Immature natural killer cell (primary cell): ENCODE measurements around the gene ENKD1. TPM values are rescaled to one million over a fixed set of nuclear protein-coding genes. Genes with fewer than 3 reads are reported as not detected.
A peak's percentile ranks its signal among the peaks of the same experiment; 100 is the strongest.

Experiments used
- DNase-seq, 3 donors: peaks; one replicate each; pipeline ENCODE4 v3.0.0; 2022; ENCODE audit warnings: mixed read lengths in 1 of 3
- H3K27ac Mint-ChIP-seq, 6 donors: one replicate each; pipeline ENCODE4 v1.8.0; 2020; ENCODE audit warnings: mixed read lengths in 6 of 6, mild to moderate bottlenecking in 5 of 6, inconsistent platforms in 4 of 6, moderate library complexity in 3 of 6
- H3K27me3 Mint-ChIP-seq, 3 donors: one replicate each; pipeline ENCODE4 v1.8.0; 2020 to 2021; ENCODE audit warnings: low read depth in 3 of 3, mild to moderate bottlenecking in 3 of 3, mixed read lengths in 3 of 3, moderate library complexity in 3 of 3, inconsistent platforms in 1 of 3
- H3K36me3 Mint-ChIP-seq, 3 donors: one replicate each; pipeline ENCODE4 v1.8.0; 2020; ENCODE audit warnings: mixed read lengths in 3 of 3, inconsistent platforms in 2 of 3, mild to moderate bottlenecking in 2 of 3
- H3K4me1 Mint-ChIP-seq, 2 donors: one replicate each; pipeline ENCODE4 v1.8.0; 2020; ENCODE audit warnings: inconsistent platforms in 2 of 2, mild to moderate bottlenecking in 2 of 2, mixed read lengths in 2 of 2, moderate library complexity in 1 of 2
- H3K4me3 Mint-ChIP-seq, 5 donors: one replicate each; pipeline ENCODE4 v1.8.0; 2020; ENCODE audit warnings: mild to moderate bottlenecking in 5 of 5, mixed read lengths in 5 of 5, inconsistent platforms in 3 of 5, moderate library complexity in 3 of 5
- H3K9me3 Mint-ChIP-seq, 6 donors: one replicate each; pipeline ENCODE4 v1.8.0; 2020; ENCODE audit warnings: mild to moderate bottlenecking in 6 of 6, mixed read lengths in 6 of 6, inconsistent platforms in 4 of 6, moderate library complexity in 3 of 6
- polyA plus RNA-seq, 3 donors: library from polyadenylated mRNA; unstranded; fragments of 300-500 nt; fragmentation: Illumina TruSeq; gene quantifications; one replicate each; pipeline ENCODE4 v1.2.3, GENCODE V29; 2021

ENKD1 gene
- polyA plus RNA-seq, 3 donors from 2014 or later, result 0.43 to 1.9 (median 0.48) TPM

GRCh38 chr16:67674851-67675578, 8.5 kb upstream of the ENKD1 start:
- no peaks in the 10 kb centered on the region for H3K9me3 Mint-ChIP-seq
- H3K27ac Mint-ChIP-seq, result no peak overlapping the region
- no peaks in the 10 kb centered on the region for H3K4me1 Mint-ChIP-seq
- H3K4me3 Mint-ChIP-seq, result no peak overlapping the region
- peaks cover 0 to 3% (median 0%) of the 10 kb centered on the region in 3 donors for H3K27me3 Mint-ChIP-seq
- no peaks in the 10 kb centered on the region for H3K36me3 Mint-ChIP-seq
- DNase-seq, result no peak

- Mint-ChIP-seq H3K4me1 (no peaks in the 10 kb centered on the region), H3K36me3 (no peaks in the 10 kb centered on the region), H3K4me3 (no peak overlapping the region), H3K27ac (peak overlapping the region in 2 of 6 donors; percentile 28 to 40), H3K27me3 (peaks cover 0 to 3% (median 0%) of the 10 kb centered on the region in 3 donors), H3K9me3 (no peaks in the 10 kb centered on the region)
- DNase-seq, result no peak
Measured at GRCh38 chr16:67673712-67674580, 7.4 kb upstream of the ENKD1 start.

- Mint-ChIP-seq H3K9me3 (no peaks in the 10 kb centered on the region), H3K4me1 (no peaks in the 10 kb centered on the region), H3K27ac (peak overlapping the region in 2 of 6 donors; percentile 4 to 41), H3K27me3 (peaks cover 0 to 3% (median 0%) of the 10 kb centered on the region in 3 donors), H3K36me3 (no peaks in the 10 kb centered on the region), H3K4me3 (no peak overlapping the region)
- DNase-seq, result peak in 1 of 3 donors; percentile 30
Measured at GRCh38 chr16:67672739-67673662, 6.5 kb upstream of the ENKD1 start.

- Mint-ChIP-seq H3K4me1 (peaks cover 5 to 6% of the 10 kb centered on the region in 2 donors), H3K27me3 (peaks cover 0 to 3% (median 0%) of the 10 kb centered on the region in 3 donors), H3K4me3 (no peak overlapping the region), H3K27ac (peak overlapping the region in 1 of 6 donors; percentile 41), H3K9me3 (no peaks in the 10 kb centered on the region), H3K36me3 (no peaks in the 10 kb centered on the region)
- DNase-seq, result no peak
Measured at GRCh38 chr16:67672306-67672705, 5.8 kb upstream of the ENKD1 start.

- H3K27me3 Mint-ChIP-seq, result no peaks in the 10 kb centered on the region
- H3K4me3 Mint-ChIP-seq, result no peak overlapping the region
- no peaks in the 10 kb centered on the region for H3K9me3 Mint-ChIP-seq
- H3K27ac Mint-ChIP-seq, result peak overlapping the region in 1 of 6 donors; percentile 28
- H3K4me1 Mint-ChIP-seq, result peaks cover 10 to 11% of the 10 kb centered on the region in 2 donors
- no peaks in the 10 kb centered on the region for H3K36me3 Mint-ChIP-seq
- no peak for DNase-seq
Measured at GRCh38 chr16:67669499-67670101, 3.0 kb upstream of the ENKD1 start.

GRCh38 chr16:67668495-67669157, 2.1 kb upstream of the ENKD1 start:
- Mint-ChIP-seq H3K27ac (peak overlapping the region in 2 of 6 donors; percentile 65 to 72), H3K4me3 (peak overlapping the region in 2 of 5 donors; percentile 0 to 55)
- no peak for DNase-seq

GRCh38 chr16:67667817-67668494, 1.4 kb upstream of the ENKD1 start:
- DNase-seq, result peak; percentile 78 to 79 (median 79)
- Mint-ChIP-seq H3K4me3 (peak overlapping the region; percentile 2 to 87 (median 51)), H3K9me3 (no peaks in the 10 kb centered on the region), H3K27ac (peak overlapping the region in 3 of 6 donors; percentile 60 to 76 (median 64)), H3K4me1 (peaks cover 10 to 11% of the 10 kb centered on the region in 2 donors), H3K27me3 (peaks cover 0 to 2% (median 0%) of the 10 kb centered on the region in 3 donors), H3K36me3 (peaks cover 0 to 3% (median 0%) of the 10 kb centered on the region in 3 donors)

More at GRCh38 chr16:67668495-67669157, 2.1 kb upstream of the ENKD1 start:
- Mint-ChIP-seq H3K9me3 (no peaks in the 10 kb centered on the region), H3K36me3 (peaks cover 0 to 3% (median 0%) of the 10 kb centered on the region in 3 donors), H3K4me1 (peaks cover 10 to 11% of the 10 kb centered on the region in 2 donors), H3K27me3 (peaks cover 0 to 2% (median 0%) of the 10 kb centered on the region in 3 donors)

- H3K4me1 Mint-ChIP-seq, result peaks cover 10 to 11% of the 10 kb centered on the region in 2 donors
- peaks cover 0 to 3% (median 0%) of the 10 kb centered on the region in 3 donors for H3K36me3 Mint-ChIP-seq
- H3K27me3 Mint-ChIP-seq, result peaks cover 0 to 2% (median 0%) of the 10 kb centered on the region in 3 donors
- H3K4me3 Mint-ChIP-seq, result peak overlapping the region; percentile 76 to 87 (median 78)
- H3K27ac Mint-ChIP-seq, result peak overlapping the region in 2 of 6 donors; percentile 53 to 76
- DNase-seq, result no peak
- H3K9me3 Mint-ChIP-seq, result no peaks in the 10 kb centered on the region
Measured at GRCh38 chr16:67667453-67667816, 885 bp upstream of the ENKD1 start.

- peak overlapping the region in 1 of 6 donors; percentile 61 for H3K27ac Mint-ChIP-seq
- no peak for DNase-seq
- H3K9me3 Mint-ChIP-seq, result no peaks in the 10 kb centered on the region
- H3K27me3 Mint-ChIP-seq, result peaks cover under 1 to 4% (median 2%) of the 10 kb centered on the region in 3 donors
- H3K36me3 Mint-ChIP-seq, result peaks cover 0 to 3% (median 0%) of the 10 kb centered on the region in 3 donors
- peak overlapping the region; percentile 44 to 68 (median 63) for H3K4me3 Mint-ChIP-seq
- peaks cover 10 to 15% of the 10 kb centered on the region in 2 donors for H3K4me1 Mint-ChIP-seq
Measured at GRCh38 chr16:67666032-67666551, 458 bp downstream of the ENKD1 start.

- H3K36me3 Mint-ChIP-seq, result peaks cover 0 to 3% (median 0%) of the 10 kb centered on the region in 3 donors
- peak overlapping the region; percentile 44 to 68 (median 63) for H3K4me3 Mint-ChIP-seq
- H3K27me3 Mint-ChIP-seq, result peaks cover 3 to 6% (median 3%) of the 10 kb centered on the region in 3 donors
- peak overlapping the region in 4 of 6 donors; percentile 21 to 71 (median 46) for H3K27ac Mint-ChIP-seq
- H3K9me3 Mint-ChIP-seq, result no peaks in the 10 kb centered on the region
- H3K4me1 Mint-ChIP-seq, result peaks cover 10 to 16% of the 10 kb centered on the region in 2 donors
- no peak for DNase-seq
Measured at GRCh38 chr16:67665598-67665997, 952 bp downstream of the ENKD1 start.

- Mint-ChIP-seq H3K27ac (peak overlapping the region in 5 of 6 donors; percentile 37 to 79 (median 61)), H3K4me3 (peak overlapping the region in 3 of 5 donors; percentile 37 to 56 (median 51)), H3K4me1 (peaks cover 10 to 16% of the 10 kb centered on the region in 2 donors), H3K36me3 (peaks cover 0 to 3% (median 0%) of the 10 kb centered on the region in 3 donors), H3K9me3 (no peaks in the 10 kb centered on the region), H3K27me3 (peaks cover 6 to 11% (median 7%) of the 10 kb centered on the region in 3 donors)
- no peak for DNase-seq
Measured at GRCh38 chr16:67664871-67665270, 1.7 kb downstream of the ENKD1 start.
